ENCODE data around the gene AGAP3.

The AGAP3 gene

GRCh38 chr7:151043959-151044358 lies 42.3 kb upstream of the AGAP3 start:
- Histone ChIP-seq H3K27me3 (ENCODE audit: insufficient read depth, low read depth, severe bottlenecking) (no peaks in the 10 kb centered on the region), H3K36me3 (peaks cover 3% of the 10 kb centered on the region; the same call in 1 of the 2 replicates), H3K9me3 (ENCODE audit: severe bottlenecking) (no peaks in the 10 kb centered on the region), H3K4me3 (ENCODE audit: low read depth, low read length) (no peak overlapping the region), H3K27ac (no peak overlapping the region)
- TF ChIP-seq CTCF (IDR thresholded peaks at IDR 0.05; ENCODE audit: low read depth, low read length), result no peak
- DNase-seq, result no peak

- Histone ChIP-seq H3K9me3 (ENCODE audit: severe bottlenecking) (no peaks in the 10 kb centered on the region), H3K27me3 (ENCODE audit: insufficient read depth, low read depth, severe bottlenecking) (no peaks in the 10 kb centered on the region), H3K36me3 (peaks cover 3% of the 10 kb centered on the region; the same call in 1 of the 2 replicates), H3K27ac (peak overlapping the region; percentile 64), H3K4me3 (ENCODE audit: low read depth, low read length) (no peak overlapping the region)
- DNase-seq, result peak; percentile 81
- TF ChIP-seq CTCF (IDR thresholded peaks at IDR 0.05; ENCODE audit: low read depth, low read length), result no peak
These were observed 41.0 kb upstream of the AGAP3 start for GRCh38 chr7:151045262-151045661.

GRCh38 chr7:151045967-151046366 lies 40.3 kb upstream of the AGAP3 start:
- Histone ChIP-seq H3K27ac (peak overlapping the region; percentile 64), H3K4me3 (ENCODE audit: low read depth, low read length) (no peak overlapping the region), H3K36me3 (peaks cover 3% of the 10 kb centered on the region; the same call in 1 of the 2 replicates), H3K27me3 (ENCODE audit: insufficient read depth, low read depth, severe bottlenecking) (no peaks in the 10 kb centered on the region), H3K9me3 (ENCODE audit: severe bottlenecking) (no peaks in the 10 kb centered on the region)
- DNase-seq, result no peak
- TF ChIP-seq CTCF (IDR thresholded peaks at IDR 0.05; ENCODE audit: low read depth, low read length), result no peak

GRCh38 chr7:151046603-151047573 lies 39.4 kb upstream of the AGAP3 start:
- Histone ChIP-seq H3K4me3 (ENCODE audit: low read depth, low read length) (no peak overlapping the region), H3K9me3 (ENCODE audit: severe bottlenecking) (no peaks in the 10 kb centered on the region), H3K27ac (no peak overlapping the region), H3K27me3 (ENCODE audit: insufficient read depth, low read depth, severe bottlenecking) (no peaks in the 10 kb centered on the region), H3K36me3 (peaks cover 3% of the 10 kb centered on the region; the same call in 1 of the 2 replicates)
- TF ChIP-seq CTCF (IDR thresholded peaks at IDR 0.05; ENCODE audit: low read depth, low read length), result no peak
- no peak for DNase-seq

- DNase-seq, result no peak
- Histone ChIP-seq H3K27ac (no peak within 1 kb of the TSS), H3K27me3 (ENCODE audit: insufficient read depth, low read depth, severe bottlenecking) (no peaks in the 10 kb centered on the region), H3K9me3 (ENCODE audit: severe bottlenecking) (no peaks in the 10 kb centered on the region), H3K4me3 (ENCODE audit: low read depth, low read length) (no peak within 1 kb of the TSS), H3K36me3 (peaks cover 3% of the 10 kb centered on the region; the same call in 1 of the 2 replicates)
- TF ChIP-seq CTCF (IDR thresholded peaks at IDR 0.05; ENCODE audit: low read depth, low read length), result no peak
These were observed 38.1 kb upstream of the AGAP3 start, which contains the start of gene ASIC3 for GRCh38 chr7:151047976-151048815. Gene ASIC3 (plus strand): TSS chr7:151048531. CDS start chr7:151048886, 355 bp downstream.
